GM19238 (cell line): ENCODE data around the gene TBC1D22A.

Source experiments
- DNase-seq: peaks from one replicate; pipeline ENCODE4 v3.0.0; 2011; ENCODE audit warnings: low spot score; ENCODE audit not compliant: insufficient read length

Gene TBC1D22A

DNA sequence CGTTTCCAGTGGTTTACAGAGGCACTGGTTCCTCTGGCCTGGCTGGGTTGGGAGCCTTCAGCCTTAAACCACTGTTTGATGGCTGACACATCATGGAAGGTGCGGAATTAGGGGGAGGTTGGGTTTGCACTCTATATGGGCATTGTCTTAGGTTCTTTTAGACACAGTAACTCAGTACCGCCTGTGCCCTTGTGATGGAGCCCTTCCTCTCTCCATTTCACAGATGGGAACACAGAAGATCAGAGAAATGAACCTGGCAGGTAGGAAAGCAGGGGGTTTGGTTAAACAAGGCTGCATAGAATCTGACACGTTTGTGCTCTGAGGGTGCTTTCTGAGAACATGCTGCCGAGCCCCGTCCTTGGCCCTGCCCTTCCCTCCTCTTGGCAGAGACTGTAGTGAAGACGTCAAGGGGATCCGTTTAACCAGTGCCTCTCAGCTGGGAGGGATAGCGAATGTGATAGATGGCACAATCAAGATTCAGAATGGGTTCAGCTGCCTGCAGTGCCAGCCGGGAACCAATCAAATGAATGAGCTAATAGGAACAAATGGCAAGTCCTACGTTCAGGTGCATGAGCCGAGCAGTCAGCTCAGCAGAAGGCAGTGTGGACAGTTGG is 228.6 kb downstream of the TBC1D22A start:
- no peak for DNase-seq

DNA sequence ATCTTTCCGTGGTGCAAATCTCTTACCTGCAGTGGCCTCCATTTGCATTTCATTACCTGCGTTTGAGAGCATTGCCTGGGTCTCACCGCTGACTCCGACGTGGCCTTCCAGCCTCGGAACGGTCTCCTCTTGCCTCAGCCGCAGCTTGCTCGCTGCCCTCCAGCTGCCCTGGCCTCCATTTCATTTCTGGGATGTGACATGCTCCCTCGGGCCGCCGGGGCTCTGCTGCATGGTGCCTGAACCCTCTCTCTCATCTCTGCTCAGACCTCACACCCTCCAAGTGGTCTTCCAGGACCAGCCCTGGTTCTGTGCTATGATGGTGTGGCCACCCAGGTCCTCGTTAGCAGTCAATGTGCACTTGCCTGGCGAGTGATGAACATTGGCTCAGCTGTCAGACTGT is 229.2 kb downstream of the TBC1D22A start:
- no peak for DNase-seq

DNA sequence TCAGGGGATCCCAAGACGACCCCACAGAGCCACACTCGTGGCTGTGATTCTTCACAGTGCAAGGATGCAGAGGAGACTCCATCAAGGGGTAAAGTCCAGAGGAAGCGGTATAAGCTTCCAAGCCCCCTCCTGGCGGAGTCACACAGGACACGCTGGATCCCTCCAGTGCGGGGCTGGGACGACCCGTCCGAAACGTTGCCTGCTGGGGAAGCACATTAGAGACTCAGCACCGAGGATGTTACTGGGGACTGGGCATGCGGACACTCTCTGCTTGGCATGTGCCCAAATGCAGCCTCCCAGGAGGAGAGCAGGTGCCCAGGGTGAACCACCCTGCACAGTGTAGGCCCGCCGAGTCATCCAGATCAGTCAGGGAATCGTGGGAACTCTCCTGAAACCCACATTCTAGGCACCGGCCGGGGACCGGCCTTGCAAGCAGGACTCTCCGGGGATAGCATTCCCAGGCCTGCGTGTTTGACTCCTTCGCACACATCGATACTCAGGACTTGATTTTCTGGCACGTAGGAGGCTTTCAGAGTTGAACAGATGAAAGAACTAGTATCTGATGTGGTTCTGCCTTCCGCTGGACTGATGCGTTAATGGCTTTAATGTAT is 229.8 kb downstream of the TBC1D22A start:
- DNase-seq = no peak

DNA sequence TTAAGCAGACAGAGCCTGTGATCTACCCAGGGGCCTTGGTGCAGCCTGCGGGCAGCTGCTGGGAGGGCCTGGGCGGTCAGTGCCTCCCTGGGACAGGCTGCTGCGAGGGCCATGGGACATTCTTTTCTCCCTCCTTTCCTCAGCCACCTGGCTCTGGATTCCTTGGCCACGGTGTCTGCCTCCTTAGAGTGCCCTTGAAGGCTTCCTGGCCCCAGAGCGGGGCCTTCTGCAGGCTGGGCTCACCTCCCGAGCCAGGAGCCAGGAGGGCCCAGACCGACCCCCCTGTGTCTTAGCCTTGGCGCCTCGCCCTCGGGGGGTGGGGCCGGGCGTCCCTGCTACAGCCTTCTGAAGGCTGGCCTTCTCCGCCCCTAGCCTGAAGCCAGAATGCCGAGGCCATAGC is 231.2 kb downstream of the TBC1D22A start:
- no peak for DNase-seq

DNA sequence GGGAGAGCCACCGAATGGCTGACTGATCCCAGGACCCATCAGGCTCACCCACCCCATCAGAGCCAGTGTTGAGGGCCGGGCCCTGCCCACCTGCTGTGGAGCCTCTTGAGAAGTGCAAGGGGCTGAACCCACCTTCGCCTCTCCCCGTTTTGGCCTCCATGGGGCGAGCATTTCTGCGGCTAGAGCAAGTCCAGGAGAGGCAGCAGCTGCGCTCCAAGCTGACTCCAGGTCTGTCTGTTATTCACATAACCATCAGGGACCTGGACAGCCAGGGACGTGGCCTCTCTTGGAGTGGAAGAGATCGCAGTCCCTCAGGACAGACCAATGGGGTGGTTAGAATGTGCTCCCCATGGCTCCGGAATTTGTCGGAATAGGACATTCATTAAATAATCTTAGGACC is 231.8 kb downstream of the TBC1D22A start:
- no peak for DNase-seq

DNA sequence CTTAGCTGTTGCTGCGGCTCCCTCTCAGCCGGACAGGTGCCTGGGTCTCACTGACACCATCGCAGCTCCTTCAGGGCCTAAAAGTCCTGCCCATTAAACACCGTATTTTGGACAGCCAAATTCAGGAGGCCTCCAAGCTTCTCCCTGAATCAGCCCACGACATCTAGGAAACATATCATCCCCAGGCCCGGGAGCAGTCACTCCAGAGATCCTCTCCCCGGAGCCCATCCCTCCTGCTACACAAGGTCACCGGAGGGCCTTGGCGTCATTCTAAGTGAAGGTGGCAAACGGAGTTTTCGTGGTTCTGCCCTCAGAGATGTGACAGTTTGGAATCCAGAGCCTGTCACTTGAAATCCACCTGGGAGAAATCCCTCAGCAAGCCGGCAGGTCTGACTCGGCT is 232.5 kb downstream of the TBC1D22A start:
- no peak for DNase-seq

DNA sequence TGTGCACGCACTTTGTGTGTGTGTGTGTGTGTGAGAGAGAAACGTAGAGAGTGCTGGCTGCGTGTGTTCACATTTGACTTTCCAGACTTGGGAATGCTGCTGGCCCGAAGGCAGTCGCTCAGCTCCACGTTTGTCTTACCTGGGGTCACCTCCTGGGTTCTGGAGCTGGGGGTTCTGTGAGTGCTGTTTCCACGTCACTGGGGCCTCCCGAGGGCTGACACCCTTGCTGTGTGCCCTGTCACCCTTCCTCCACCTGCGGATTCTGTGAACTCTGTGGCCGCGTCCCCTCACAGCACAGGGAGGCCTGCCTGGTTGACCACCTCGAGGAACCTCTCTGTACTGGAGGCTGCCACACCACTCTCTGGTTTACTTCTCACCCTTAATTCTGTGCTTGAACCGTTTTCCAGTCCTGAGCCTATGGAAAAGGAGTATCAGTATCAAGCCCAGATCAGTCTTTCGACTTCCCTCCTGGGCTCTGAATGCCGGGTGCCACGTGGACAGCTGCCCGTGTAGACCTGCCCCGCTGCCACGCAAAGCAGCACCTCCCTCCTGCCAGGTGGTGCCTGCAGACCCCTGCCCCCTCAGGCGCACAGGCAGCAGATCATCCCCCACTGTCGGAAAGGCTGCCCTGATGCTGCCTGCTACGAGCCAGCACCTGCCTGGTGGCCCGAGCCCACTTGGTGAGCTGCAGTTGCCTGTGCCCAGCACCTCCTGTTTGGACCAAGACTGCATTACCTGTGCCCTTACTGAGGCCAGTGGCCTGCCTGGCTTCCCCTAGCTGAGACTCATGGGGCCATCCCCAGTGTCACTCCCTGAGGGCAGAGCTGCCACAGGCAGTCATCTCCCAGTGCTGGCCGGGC is 233.3 kb downstream of the TBC1D22A start:
- DNase-seq = no peak

DNA sequence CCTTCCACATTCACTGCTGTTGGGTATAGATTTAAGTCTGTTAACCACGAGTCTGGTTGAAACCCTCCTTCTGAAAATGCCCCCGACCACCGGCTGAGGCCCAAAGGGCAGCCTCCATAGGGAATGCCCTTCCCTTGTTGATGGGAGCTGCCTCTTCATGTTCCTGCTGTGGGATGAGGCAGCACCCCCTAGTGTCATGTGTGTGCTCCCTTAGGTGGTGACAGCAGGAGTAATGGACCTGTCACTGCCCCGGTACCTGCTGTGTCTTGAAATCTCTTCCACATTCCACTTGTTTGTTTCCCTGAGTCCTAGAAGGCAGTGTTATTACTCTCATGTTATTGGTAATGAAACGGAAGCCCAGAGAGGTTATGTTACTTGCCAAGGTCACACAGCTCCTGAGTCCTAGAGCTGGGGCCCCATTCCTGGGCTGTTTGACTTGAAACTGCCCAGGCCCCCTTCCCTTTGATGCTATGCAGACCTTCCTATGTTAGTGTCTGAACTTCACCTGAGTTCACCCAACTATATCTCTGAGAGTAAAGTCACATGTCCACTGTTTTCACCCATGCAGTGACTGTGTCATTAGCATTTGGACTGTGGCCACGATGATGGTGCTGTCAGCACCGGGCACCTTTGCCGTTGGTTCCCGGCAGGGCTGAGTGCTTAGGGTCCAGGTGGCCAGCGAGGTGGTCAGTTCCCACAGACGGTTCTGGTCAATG is 234.3 kb downstream of the TBC1D22A start:
- DNase-seq = no peak

DNA sequence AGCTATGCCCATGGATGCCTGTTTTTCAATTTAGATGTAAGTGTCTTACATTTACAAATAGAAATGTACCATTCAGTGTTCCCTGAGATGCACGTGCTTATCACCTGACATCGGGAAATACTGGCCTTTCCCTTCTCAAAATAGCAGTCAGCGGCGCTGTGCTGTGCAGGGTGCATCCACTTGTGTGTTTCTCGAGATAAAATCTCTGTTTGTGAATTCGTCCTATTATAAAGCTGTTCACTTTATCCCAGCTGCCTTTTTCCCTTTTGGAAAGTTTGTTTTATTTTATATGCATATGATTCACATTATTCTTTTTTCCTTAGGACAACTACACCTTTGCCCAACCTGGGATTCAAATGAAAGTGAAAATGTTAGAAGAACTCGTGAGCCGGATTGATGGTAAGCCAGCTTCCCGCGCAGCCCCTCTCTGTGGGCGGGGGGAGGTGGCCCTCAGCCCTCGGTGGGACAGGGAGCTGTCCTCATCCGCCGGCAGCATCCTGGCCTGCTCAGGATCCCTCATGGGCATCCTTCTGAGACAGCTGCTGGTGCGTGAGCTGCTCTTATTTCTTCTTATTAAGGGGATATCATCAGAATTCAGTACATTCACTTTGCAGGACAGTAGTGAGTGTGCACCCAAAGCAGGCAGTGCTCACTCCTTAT is 235.0 kb downstream of the TBC1D22A start:
- no peak for DNase-seq

DNA sequence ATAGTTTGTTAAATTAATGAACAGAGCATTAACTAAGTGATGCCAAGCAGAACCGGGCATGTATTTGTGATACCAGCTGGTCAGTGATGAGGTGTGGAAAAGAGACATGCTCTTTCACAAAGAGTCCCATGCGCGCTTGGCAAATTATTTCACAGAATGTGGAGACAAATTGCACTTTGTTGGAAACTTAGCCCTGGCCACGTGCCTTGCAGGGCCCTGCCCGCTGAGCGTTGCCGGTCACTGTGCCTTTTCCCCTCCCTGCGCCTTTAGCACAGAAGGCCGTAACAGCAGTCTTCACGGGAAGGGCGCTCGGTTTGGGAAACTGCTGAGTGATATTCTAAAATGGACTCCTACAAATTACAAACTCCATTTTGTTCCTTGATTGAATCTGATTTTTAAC is 235.9 kb downstream of the TBC1D22A start:
- no peak for DNase-seq

DNA sequence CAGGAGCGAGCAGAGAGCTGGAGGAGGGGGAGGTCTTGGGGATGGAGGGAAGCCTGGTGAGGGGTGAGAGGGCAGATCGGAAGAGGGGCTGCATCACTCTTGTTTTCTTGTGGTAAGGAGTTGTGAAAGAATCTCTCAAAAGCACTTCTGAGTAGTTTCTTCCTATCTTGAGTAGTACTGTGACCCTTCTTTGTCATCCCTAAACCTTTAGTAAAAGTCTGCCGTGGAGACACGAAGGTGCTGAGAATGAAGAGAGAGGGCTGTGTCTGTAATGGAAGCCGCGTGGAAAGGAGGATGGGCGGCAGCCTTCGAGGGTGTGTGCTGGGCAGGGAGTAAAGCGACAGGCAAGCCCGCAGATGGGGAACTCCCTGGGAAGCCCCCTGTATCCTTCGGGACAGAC is 237.8 kb downstream of the TBC1D22A start:
- DNase-seq = no peak

DNA sequence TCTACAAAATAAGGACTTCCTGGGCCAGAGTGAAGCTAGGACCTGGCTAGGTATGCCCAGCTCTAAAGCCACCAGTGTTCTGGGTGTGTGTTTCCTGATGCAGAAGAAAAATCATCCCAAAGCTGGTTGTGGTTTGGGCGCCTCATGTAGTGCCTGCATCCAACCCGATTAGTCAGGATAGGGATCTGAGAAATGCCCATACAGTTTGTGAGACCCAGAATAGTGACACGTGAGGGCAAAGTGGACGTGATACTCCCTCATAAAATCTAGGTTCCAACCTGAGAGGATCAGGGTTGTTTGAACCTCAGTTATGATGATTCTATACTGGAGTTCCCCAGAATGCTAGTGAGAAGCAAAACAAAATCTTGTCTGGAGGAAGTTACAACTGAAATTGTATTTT is 238.4 kb downstream of the TBC1D22A start:
- DNase-seq = no peak

DNA sequence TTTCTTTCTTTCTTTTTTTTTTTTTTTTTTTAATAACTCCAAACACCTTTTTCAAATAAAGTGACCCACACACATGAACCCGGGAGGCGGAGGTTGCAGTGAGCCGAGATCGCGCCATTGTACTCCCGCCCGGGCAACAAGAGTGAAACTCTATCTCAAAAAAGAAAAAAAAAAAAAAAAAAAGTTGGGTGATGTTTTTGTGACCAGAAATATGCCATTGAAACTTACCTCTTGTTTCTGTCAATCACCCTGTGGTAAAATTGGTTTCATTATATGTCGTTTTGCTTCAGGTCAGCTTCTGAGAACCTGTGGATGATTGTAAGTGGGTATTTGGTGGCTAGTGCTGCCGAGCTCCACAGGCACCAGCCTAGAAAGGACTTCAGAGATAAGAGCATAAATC is 238.8 kb downstream of the TBC1D22A start:
- DNase-seq = no peak

DNA sequence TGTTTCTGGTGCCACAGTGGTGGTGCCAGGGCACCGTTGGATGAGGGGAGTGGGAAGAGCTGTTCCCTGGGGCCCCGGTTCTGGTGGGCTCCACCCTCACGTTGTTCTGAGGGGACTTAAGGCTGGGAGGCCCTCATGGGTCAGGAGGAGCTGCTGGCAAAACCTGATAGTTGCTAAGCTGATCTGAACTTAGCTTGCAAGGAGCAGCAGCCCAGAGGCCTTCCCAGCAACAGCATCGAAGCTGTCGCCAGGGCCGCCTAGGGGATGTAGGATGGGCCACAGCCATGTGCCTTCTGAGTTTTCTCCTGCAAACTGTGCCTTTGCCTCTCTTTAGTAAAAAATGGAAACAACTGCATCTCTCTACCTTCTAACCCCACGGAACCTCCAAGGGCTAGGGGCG is 240.2 kb downstream of the TBC1D22A start:
- DNase-seq = no peak

DNA sequence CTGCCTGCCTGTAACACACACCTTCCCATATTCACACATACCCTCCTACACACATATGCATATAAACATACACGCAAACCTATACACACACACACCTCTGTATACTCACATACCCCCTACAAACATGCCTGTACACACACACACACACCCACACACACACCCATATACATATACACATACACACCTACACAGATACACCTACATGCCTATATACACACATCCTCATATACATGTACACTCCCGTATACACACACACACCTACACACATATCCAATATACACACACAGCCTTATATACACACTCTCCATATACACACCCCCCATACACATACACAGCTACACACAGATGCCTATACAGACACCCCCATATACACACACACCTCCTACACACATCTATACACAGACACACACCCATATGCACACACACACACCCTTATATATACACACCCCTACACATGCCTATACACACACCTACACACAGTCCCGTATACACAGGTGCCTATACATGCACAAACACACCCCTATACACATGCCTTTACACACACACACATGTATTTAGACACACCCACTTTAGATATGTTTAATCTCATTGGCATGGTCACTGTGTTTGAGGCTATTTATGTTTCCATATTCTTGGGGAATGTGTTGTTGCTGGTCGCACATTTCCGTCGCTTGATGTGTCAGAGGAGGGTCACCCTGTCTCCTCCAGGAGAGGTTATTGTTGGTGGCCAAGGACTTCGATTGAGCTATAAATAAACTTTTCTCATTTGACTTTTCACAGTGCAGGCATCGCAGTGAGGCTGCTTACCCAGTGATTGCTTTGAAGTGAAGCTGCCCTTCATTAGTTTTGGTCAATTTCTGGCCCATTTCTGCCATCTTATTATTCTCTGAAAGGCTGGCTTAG is 243.3 kb downstream of the TBC1D22A start:
- DNase-seq = no peak

DNA sequence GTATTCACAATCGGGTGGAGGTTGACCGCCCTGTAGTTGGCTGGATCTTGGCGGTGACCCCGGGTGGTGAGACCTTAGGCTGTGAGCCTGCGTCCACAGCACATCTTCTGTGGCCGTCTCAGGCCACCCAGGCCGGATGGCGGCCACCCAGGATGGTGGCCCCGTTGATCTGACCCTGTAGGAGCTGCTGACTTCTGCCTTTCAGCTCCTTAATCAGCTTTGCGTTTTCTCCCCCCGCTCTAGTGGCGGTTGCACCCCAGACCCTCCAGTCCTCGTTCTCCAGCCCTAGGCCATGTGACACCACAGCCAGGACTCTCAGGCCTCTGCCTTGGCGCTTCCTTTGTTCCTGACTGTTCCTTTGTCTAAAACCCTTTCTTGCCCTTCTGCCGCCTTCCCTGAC is 244.0 kb downstream of the TBC1D22A start:
- DNase-seq = no peak

DNA sequence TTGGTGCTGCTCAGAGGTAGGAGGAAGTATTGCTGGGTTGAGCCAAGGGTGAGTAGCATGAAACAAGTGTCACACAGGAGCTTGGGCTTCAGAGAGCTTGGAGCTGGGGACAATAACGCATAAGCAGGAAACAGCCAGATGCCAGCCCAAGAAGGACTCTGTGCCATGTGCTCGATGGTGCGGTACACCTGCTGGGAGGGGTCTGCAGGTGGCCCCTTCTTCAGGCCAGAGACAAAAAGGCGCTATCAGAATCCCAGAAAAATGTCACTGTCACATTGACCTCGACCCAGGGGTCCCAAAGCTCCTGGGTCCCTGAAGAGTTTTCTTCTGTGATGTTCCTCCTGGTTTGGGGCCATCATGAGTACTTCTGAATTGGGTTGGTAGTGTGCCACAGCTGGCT is 244.4 kb downstream of the TBC1D22A start:
- DNase-seq = no peak

DNA sequence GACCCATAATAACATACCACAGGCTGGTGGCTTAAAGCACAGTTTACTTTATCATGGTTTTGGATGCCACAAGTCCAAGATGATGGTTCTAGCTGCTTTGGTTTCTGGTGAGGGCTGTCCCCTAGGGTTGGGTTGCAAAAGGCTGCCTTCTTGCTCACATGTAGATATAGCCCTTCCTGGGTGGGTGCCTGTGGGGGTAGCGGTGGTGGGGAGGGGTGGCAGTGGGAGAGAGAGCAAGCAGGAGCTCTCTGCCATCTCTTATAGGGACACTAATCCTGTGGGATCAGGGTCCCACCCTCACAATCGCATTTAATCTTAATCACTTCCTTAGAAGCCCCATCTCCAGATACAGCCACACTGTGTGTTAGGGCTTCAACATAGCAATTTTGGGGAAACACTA is 245.0 kb downstream of the TBC1D22A start:
- no peak for DNase-seq

DNA sequence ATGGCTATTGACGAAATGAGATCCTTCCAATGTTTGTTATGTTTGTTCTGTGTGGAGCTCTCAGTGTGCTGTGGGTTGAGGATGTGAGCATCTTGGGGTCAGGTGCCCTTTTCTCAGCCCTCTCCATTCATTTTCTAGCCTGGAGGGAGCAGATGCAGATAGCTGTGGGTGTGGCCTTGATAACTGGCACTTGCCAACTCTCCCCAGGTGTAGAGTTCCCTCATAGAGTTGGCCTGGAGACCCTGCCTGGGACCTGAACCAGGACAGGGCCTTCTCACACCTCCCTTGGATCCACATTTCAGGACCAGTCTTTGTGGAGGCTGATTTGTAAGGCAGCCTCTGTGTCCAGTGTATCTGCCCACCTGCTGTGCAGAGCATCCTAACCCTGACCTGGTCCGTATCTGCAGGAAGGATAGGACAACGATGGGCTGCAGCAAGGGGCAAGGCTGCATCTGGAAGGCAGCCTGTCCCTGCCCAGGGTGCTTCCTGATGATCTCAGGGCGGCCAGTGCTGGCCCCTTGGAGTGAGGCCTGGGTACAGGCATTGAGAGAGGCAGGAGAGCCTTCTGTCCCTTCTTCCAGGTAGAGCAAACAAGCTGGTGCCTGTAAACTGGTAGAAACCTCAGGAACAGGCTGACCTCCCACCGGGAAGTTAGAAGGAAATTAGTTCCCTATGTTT is 245.9 kb downstream of the TBC1D22A start:
- DNase-seq = no peak
